ENCODE measurements around the gene MBD3L1. TPM values are rescaled to one million over a fixed set of nuclear protein-coding genes. Genes with fewer than 3 reads are reported as not detected.

The MBD3L1 gene
- total and polyA plus RNA-seq, 2 of the 13 experiments (the other 11 are each of a cell fraction or from before 2014, with no cell fraction given): not detected

DNA sequence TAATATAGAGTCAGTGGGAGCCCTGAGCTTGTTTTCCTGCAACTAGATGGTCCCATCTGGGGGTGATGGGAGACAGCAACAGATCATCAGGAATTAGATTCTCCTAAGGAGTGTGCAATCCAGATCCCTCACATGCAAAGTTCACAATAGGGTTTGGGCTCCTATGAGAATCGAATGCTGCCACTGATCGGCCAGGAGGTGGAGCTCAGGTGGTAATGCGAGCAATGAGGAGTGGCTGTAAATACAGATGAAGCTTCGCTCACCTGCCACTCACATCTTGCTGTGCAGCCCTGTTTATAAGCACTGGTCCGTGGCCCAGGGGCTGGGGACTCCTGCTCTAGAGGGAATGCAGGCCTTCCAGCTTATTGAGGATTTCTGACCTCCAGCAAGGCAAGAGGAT lies 5.8 kb upstream of the MBD3L1 start:
- Histone ChIP-seq H2AFZ (ENCODE audit: low read length) (no peak overlapping the region), H3K4me2 (ENCODE audit: low read depth, low read length) (no peak overlapping the region), H3K27me3 (ENCODE audit: control insufficient read depth in 1 of 2, insufficient read depth in 2 of 2, low read length in 2 of 2) (no peaks in the 10 kb centered on the region), H4K20me1 (ENCODE audit: insufficient read depth, low read length) (no peaks in the 10 kb centered on the region), H3K27ac (ENCODE audit: extremely low read length, insufficient read depth, low read length) (no peak overlapping the region), H3K9ac (ENCODE audit: insufficient read depth, low read depth, low read length) (no peak overlapping the region), H3K4me1 (ENCODE audit: insufficient read depth, low read length) (peaks cover 3% of the 10 kb centered on the region; the same call in 1 of the 2 replicates), H3K4me3 (replicated peaks in 1 of 3; ENCODE audit: insufficient read depth in 1 of 3, low read depth in 2 of 3, low read length in 3 of 3) (no peak overlapping the region), H3K9me3 (ENCODE audit: low read length) (peaks cover 72% of the 10 kb centered on the region), H3K36me3 (replicated peaks in 1 of 2; ENCODE audit: control insufficient read depth in 1 of 2, insufficient read depth in 2 of 2, low read length in 2 of 2) (peaks cover 3 to 4% of the 10 kb centered on the region in 2 experiments; a peak in 1 of 5 replicates), H3K79me2 (ENCODE audit: insufficient read depth, low read length) (no peaks in the 10 kb centered on the region)
- POLR2A ChIA-PET: no interaction called here
- 46% methylated on average over 5 of the region's 5 CpGs for WGBS (ENCODE audit: low lambda C conversion rate)
- FAIRE-seq (no peak), ATAC-seq (no peak), DNase-seq (ENCODE audit: low spot score) (no peak)
- CTCF ChIA-PET (ENCODE audit: low intra/inter-chr PET ratio, low total read pairs): no interaction called here
- no TSS peak for BruUV-seq (replicated peaks)
- intact Hi-C loops (cut with micrococcal nuclease; ENCODE audit: unreplicated experiment): no loop called here
- in situ Hi-C loops (cut with HindIII; ENCODE audit: extremely low pct_ligation_motif_present, low pct_unique_long_range_greater_than_20kb): no loop called here
- TF ChIP-seq, protein P1, sequence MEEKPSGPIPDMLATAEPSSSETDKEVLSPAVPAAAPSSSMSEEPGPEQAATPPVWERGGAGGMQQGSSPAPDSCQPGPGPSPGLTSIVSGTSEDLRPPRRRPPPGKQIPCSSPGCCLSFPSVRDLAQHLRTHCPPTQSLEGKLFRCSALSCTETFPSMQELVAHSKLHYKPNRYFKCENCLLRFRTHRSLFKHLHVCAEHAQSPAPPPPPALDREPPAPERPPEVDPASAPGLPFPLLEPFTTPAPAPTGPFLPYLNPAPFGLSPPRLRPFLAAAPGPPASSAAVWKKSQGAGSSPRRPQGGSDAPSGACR (CRISPR knock-in tag; IDR thresholded peaks at IDR 0.05): no peak
- TF ChIP-seq ZNF781 (CRISPR knock-in tag; IDR thresholded peaks at IDR 0.05; ENCODE audit: borderline replicate concordance, not compliant biosample characterization): no peak
- TF ChIP-seq ZNF264 (CRISPR knock-in tag; IDR thresholded peaks at IDR 0.05): no peak
- TF ChIP-seq SP140L (CRISPR knock-in tag; IDR thresholded peaks at IDR 0.05; ENCODE audit: borderline replicate concordance): no peak
- no peak for TF ChIP-seq NFKBIZ (CRISPR knock-in tag; IDR thresholded peaks at IDR 0.05)
- no peak for TF ChIP-seq IRF2 (CRISPR knock-in tag; IDR thresholded peaks at IDR 0.05)
- TF ChIP-seq PHF20 (CRISPR knock-in tag; IDR thresholded peaks at IDR 0.05): no peak
- TF ChIP-seq RBM22 (optimal IDR thresholded peaks at IDR 0.05; ENCODE audit: low read length): no peak
- no peak for TF ChIP-seq ZNF232 (CRISPR knock-in tag; IDR thresholded peaks at IDR 0.05; ENCODE audit: borderline replicate concordance)
- no peak for TF ChIP-seq GTF2F1 (IDR thresholded peaks at IDR 0.05; ENCODE audit: low read length)
- TF ChIP-seq KMT2A (CRISPR knock-in tag; IDR thresholded peaks at IDR 0.05): no peak
- TF ChIP-seq SP5 (CRISPR knock-in tag; IDR thresholded peaks at IDR 0.05; ENCODE audit: borderline replicate concordance, low read depth): no peak
- no peak for TF ChIP-seq RBM39 (IDR thresholded peaks at IDR 0.05; ENCODE audit: low read depth, low read length, poor library complexity, severe bottlenecking)

All from HepG2 (cell line).